Osteocyte (in vitro differentiated cells): ENCODE data around the gene ANO2. TPM values are rescaled to one million over a fixed set of nuclear protein-coding genes. Genes with fewer than 3 reads are reported as not detected.

Experiments
- DNase-seq: peaks from one replicate; pipeline ENCODE4 v3.0.0; 2021; ENCODE audit warnings: mixed read lengths; ENCODE audit not compliant: unreplicated experiment; ENCODE audit errors: extremely low spot score
- H3K27ac Mint-ChIP-seq: one replicate; pipeline ENCODE4 v1.8.0; 2021; ENCODE audit warnings: mild to moderate bottlenecking, mixed read lengths; ENCODE audit not compliant: unreplicated experiment
- H3K27me3 Mint-ChIP-seq: one replicate; pipeline ENCODE4 v1.8.0; 2021; ENCODE audit warnings: mixed read lengths; ENCODE audit not compliant: unreplicated experiment
- H3K36me3 Mint-ChIP-seq: one replicate; pipeline ENCODE4 v1.8.0; 2021; ENCODE audit warnings: mixed read lengths; ENCODE audit not compliant: unreplicated experiment
- H3K4me1 Mint-ChIP-seq: one replicate; pipeline ENCODE4 v1.8.0; 2021; ENCODE audit warnings: mixed read lengths; ENCODE audit not compliant: unreplicated experiment
- H3K4me3 Mint-ChIP-seq: one replicate; pipeline ENCODE4 v1.8.0; 2021; ENCODE audit warnings: mild to moderate bottlenecking, moderate library complexity, mixed read lengths; ENCODE audit not compliant: unreplicated experiment
- H3K9me3 Mint-ChIP-seq: one replicate; pipeline ENCODE4 v1.8.0; 2021; ENCODE audit warnings: mixed read lengths; ENCODE audit not compliant: unreplicated experiment
- total RNA-seq: library from RNA; stranded (reverse); gene quantifications from 2 replicates; pipeline ENCODE4 v1.2.1, GENCODE V29; 2021
- TF ChIP-seq, protein P1 (sequence below): fragments of 200-600 bp; sonication (generic); IDR thresholded peaks from 2 replicates; pipeline ENCODE4 v1.5.0; 2021; ENCODE audit warnings: antibody characterized with exemption, mild to moderate bottlenecking, moderate library complexity

Gene ANO2
- total RNA-seq, 1 donor from 2014 or later: 0.59 TPM

DNA sequence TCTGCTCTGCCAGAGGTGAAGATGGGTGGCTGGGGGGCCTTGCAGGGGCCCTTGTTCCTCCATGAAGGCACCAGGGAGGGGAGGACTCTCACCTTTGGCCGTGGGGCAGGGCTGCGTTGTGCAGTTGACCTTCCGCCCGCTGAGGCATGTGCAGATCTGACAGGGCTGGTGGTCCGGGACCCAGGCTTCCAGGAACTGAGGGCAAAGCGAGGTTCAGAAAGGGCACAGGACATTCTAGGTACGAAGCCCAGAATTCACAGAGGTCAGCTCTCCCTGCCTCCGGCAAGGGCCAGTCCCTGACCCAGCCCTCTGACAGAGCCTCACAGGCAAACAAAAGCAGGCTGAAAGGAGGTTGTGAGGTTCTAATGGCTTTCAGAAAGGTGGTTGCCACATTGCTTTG is 40.4 kb upstream of the ANO2 start:
- no peaks in the 10 kb centered on the region for H3K9me3 Mint-ChIP-seq
- H3K36me3 Mint-ChIP-seq: no peaks in the 10 kb centered on the region
- no peak overlapping the region for H3K4me3 Mint-ChIP-seq
- no peak overlapping the region for H3K27ac Mint-ChIP-seq
- no peak for DNase-seq
- TF ChIP-seq, protein P1, sequence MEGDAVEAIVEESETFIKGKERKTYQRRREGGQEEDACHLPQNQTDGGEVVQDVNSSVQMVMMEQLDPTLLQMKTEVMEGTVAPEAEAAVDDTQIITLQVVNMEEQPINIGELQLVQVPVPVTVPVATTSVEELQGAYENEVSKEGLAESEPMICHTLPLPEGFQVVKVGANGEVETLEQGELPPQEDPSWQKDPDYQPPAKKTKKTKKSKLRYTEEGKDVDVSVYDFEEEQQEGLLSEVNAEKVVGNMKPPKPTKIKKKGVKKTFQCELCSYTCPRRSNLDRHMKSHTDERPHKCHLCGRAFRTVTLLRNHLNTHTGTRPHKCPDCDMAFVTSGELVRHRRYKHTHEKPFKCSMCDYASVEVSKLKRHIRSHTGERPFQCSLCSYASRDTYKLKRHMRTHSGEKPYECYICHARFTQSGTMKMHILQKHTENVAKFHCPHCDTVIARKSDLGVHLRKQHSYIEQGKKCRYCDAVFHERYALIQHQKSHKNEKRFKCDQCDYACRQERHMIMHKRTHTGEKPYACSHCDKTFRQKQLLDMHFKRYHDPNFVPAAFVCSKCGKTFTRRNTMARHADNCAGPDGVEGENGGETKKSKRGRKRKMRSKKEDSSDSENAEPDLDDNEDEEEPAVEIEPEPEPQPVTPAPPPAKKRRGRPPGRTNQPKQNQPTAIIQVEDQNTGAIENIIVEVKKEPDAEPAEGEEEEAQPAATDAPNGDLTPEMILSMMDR: no peak
- peaks cover 4% of the 10 kb centered on the region for H3K27me3 Mint-ChIP-seq
- peaks cover 2% of the 10 kb centered on the region for H3K4me1 Mint-ChIP-seq

GRCh38 chr12:5984873-5985272 is 39.8 kb upstream of the ANO2 start:
- DNase-seq: no peak
- Mint-ChIP-seq H3K9me3 (no peaks in the 10 kb centered on the region), H3K4me3 (no peak overlapping the region), H3K27ac (no peak overlapping the region), H3K27me3 (peaks cover 6% of the 10 kb centered on the region), H3K4me1 (peaks cover 2% of the 10 kb centered on the region), H3K36me3 (no peaks in the 10 kb centered on the region)
- TF ChIP-seq, protein P1: no peak

DNA sequence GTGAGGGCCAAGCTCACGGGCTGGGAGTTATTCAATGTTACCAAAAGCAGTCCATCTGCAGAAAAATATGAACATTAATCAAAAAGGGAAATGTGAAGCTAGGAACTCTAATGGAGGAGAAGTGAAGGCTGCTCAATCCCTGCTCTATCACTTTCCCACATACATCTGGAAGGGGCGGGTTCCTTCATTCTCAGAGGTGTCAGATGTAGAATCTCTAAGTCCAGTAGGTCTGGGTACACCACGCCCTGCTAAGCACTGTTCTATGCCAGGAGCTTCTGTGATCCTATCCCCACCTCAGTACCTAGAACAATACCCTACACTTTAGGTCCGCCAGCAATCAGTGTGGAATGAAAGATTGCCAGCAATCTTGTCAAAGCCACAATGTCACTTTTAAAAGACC is 37.0 kb upstream of the ANO2 start:
- no peaks in the 10 kb centered on the region for H3K4me1 Mint-ChIP-seq
- H3K27me3 Mint-ChIP-seq: peaks cover 16% of the 10 kb centered on the region
- TF ChIP-seq, protein P1: no peak
- H3K9me3 Mint-ChIP-seq: no peaks in the 10 kb centered on the region
- no peaks in the 10 kb centered on the region for H3K36me3 Mint-ChIP-seq
- DNase-seq: no peak
- no peak overlapping the region for H3K4me3 Mint-ChIP-seq
- no peak overlapping the region for H3K27ac Mint-ChIP-seq

DNA sequence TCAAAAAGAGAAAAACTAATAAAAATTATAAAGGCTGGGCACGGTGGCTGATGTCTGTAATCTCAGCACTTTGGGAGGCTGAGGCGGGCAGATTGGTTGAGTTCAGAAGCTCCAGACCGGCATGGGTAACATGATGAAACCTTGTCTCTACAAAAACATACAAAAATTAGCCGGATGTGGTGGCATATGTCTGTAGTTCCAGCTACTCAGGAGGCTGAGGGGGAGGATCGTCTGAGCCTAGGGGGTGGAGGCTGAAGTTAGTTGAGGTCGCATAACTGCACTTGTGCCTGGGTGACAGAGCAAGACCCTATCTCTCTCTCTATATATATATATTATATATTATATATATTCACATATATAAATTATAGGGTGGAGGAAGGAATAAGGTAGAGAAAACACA is 32.5 kb upstream of the ANO2 start:
- H3K36me3 Mint-ChIP-seq: no peaks in the 10 kb centered on the region
- DNase-seq: no peak
- no peaks in the 10 kb centered on the region for H3K4me1 Mint-ChIP-seq
- H3K4me3 Mint-ChIP-seq: no peak overlapping the region
- TF ChIP-seq, protein P1: no peak
- H3K27ac Mint-ChIP-seq: no peak overlapping the region
- peaks cover 50% of the 10 kb centered on the region for H3K27me3 Mint-ChIP-seq
- no peaks in the 10 kb centered on the region for H3K9me3 Mint-ChIP-seq

DNA sequence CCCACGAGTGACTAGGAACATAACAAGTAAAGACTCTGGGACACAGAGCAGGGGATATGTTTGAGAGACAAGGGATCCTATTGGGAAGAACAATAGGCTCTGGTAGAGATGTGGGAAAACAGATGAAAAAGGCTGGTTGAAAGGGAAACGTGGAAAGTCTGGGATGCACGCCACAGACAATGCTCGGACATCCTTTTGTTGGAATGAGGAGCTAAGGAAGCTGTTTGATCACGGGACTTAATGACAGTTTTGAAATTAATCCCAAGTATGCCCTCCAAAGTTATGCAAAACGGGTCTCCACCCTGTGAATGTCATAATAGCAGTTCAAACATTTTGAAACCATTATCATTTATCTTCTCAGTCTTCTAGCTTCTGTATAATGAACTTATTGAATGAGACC is 31.7 kb upstream of the ANO2 start:
- Mint-ChIP-seq H3K9me3 (no peaks in the 10 kb centered on the region), H3K27ac (no peak overlapping the region), H3K27me3 (peaks cover 58% of the 10 kb centered on the region), H3K4me3 (no peak overlapping the region), H3K36me3 (no peaks in the 10 kb centered on the region), H3K4me1 (no peaks in the 10 kb centered on the region)
- DNase-seq: no peak
- TF ChIP-seq, protein P1: no peak
